ENCODE results near the gene BCL11A.

DNA sequence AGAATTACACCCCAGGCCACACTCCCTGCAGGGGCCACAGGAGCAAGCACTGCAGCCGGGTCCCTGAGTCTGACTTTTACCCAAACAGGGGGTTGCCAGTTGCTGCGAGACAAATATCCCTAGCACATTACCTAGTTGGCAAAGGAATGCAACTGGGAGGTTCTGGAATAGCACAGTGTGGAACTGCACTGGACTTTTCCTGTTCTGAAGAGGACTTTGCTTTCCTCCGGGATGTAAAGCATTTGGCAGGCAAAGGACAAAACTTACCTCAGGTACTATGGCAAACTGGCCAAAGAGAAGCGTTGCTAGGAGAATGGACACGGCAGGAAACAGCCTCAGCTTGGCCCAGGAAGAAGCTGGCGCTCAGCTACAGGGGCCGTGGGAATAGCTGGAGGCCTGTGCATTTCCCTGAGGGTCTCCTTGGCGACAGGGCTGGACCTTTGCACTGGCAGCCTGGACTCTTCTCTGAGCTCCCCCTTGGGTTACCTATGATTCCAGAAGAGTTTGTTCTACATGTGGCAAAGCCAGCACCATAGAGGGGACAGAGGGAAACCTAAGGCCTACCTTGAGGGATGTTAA is 45.0 kb downstream of the BCL11A start:
- TF ChIP-seq CREB5 (CRISPR knock-in tag; IDR thresholded peaks at IDR 0.05; ENCODE audit: low read depth) (no peak), PPARA (CRISPR knock-in tag; IDR thresholded peaks at IDR 0.05; ENCODE audit: borderline replicate concordance) (no peak), TCF4 (CRISPR knock-in tag; IDR thresholded peaks at IDR 0.05; ENCODE audit: borderline replicate concordance) (no peak), ZNF8 (CRISPR knock-in tag; IDR thresholded peaks at IDR 0.05) (no peak), ESRRG (CRISPR knock-in tag; IDR thresholded peaks at IDR 0.05) (no peak), TSHZ2 (CRISPR knock-in tag; IDR thresholded peaks at IDR 0.05) (no peak), OSR1 (CRISPR knock-in tag; IDR thresholded peaks at IDR 0.05) (no peak), ARNTL (CRISPR knock-in tag; IDR thresholded peaks at IDR 0.05; ENCODE audit: borderline replicate concordance, low read depth) (no peak), RARB (CRISPR knock-in tag; IDR thresholded peaks at IDR 0.05) (no peak), ZC3H10 (CRISPR knock-in tag; IDR thresholded peaks at IDR 0.05) (no peak), TOX (CRISPR knock-in tag; IDR thresholded peaks at IDR 0.05; ENCODE audit: borderline replicate concordance) (no peak)
- TF ChIP-seq, protein P1, sequence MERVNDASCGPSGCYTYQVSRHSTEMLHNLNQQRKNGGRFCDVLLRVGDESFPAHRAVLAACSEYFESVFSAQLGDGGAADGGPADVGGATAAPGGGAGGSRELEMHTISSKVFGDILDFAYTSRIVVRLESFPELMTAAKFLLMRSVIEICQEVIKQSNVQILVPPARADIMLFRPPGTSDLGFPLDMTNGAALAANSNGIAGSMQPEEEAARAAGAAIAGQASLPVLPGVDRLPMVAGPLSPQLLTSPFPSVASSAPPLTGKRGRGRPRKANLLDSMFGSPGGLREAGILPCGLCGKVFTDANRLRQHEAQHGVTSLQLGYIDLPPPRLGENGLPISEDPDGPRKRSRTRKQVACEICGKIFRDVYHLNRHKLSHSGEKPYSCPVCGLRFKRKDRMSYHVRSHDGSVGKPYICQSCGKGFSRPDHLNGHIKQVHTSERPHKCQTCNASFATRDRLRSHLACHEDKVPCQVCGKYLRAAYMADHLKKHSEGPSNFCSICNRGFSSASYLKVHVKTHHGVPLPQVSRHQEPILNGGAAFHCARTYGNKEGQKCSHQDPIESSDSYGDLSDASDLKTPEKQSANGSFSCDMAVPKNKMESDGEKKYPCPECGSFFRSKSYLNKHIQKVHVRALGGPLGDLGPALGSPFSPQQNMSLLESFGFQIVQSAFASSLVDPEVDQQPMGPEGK (CRISPR knock-in tag; IDR thresholded peaks at IDR 0.05; ENCODE audit: borderline replicate concordance) = no peak
- TF ChIP-seq, protein P2, sequence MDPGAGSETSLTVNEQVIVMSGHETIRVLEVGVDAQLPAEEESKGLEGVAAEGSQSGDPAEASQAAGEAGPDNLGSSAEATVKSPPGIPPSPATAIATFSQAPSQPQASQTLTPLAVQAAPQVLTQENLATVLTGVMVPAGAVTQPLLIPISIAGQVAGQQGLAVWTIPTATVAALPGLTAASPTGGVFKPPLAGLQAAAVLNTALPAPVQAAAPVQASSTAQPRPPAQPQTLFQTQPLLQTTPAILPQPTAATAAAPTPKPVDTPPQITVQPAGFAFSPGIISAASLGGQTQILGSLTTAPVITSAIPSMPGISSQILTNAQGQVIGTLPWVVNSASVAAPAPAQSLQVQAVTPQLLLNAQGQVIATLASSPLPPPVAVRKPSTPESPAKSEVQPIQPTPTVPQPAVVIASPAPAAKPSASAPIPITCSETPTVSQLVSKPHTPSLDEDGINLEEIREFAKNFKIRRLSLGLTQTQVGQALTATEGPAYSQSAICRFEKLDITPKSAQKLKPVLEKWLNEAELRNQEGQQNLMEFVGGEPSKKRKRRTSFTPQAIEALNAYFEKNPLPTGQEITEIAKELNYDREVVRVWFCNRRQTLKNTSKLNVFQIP (CRISPR knock-in tag; IDR thresholded peaks at IDR 0.05; ENCODE audit: borderline replicate concordance, low read depth) = no peak

All from SK-N-SH treated with all-trans-retinoic acid at 6 μM for 48 hours (cell line).